Measurements from ENCODE around the gene HNF1A.

DNA sequence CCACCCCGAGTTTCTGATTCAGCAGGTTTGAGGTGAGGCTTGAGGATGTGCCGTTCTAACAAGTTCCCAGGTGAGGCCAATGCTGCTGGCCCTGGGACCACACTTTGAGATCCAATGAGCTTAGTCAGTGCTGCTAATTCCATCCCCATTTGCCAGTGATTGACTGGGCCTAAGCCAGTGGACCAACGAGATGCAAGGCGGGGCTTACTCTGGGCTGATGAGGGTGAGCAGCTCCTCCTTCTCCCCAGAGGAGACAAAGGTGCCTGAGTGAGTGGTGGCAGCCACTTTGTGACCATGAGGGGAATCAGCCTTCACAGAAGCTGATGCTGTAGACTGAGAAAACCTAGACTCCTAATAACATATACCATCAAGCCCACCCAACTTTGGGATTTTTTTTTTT, 23.1 kb upstream of the HNF1A start:
- TF ChIP-seq POLR2AphosphoS5 (IDR thresholded peaks at IDR 0.05; ENCODE audit: low read depth, low read length) = no peak
- TF ChIP-seq POLR2A (IDR thresholded peaks at IDR 0.05; ENCODE audit: low read depth, low read length) = no peak
